IMR-90 (cell line): ENCODE data around the gene NET1. TPM values are rescaled to one million over a fixed set of nuclear protein-coding genes. Genes with fewer than 3 reads are reported as not detected.

Experiments used
- ATAC-seq: fragments of 200-7000 bp; cut with Tn5 transposase; 2 replicates; pipeline ENCODE4 v1.9.1; 2020; ENCODE audit warnings: low read depth, mild to moderate bottlenecking, moderate library complexity
- BruUV-seq: library from RNA; stranded (reverse); fragments of 400-500 nt; replicated peaks from 2 replicates; lab custom pipeline; 2021; lab: Mats Ljungman, UMichigan
- CTCF ChIA-PET: fragments of 300-600 bp; formaldehyde crosslinking; extraction: SDS; loops from one replicate; lab custom pipeline; 2021; ENCODE audit warnings: antibody characterized with exemption; lab: Yijun Ruan, JAX
- POLR2A ChIA-PET: fragments of 300-600 bp; sonication (Branson Sonifier 250); formaldehyde crosslinking; loops from one replicate; lab custom pipeline; 2022; ENCODE audit warnings: antibody characterized with exemption; ENCODE audit not compliant: unreplicated experiment; lab: Charles Lee
- DNase-seq: peaks from one replicate; pipeline ENCODE4 v3.0.0; 2013
- H2AFZ ChIP-seq: replicated peaks from 2 replicates; pipeline ENCODE3; 2013; ENCODE audit warnings: low read length, mild to moderate bottlenecking; ENCODE audit not compliant: poor library complexity
- H2AK5ac ChIP-seq: 2 replicates; pipeline ENCODE4 v1.6.1; 2013; ENCODE audit warnings: low read depth, low read length, inconsistent platforms
- H2AK9ac ChIP-seq: replicated peaks from 2 replicates; pipeline ENCODE3; 2013; ENCODE audit warnings: mild to moderate bottlenecking, low read depth, low read length, moderate library complexity; ENCODE audit not compliant: poor library complexity
- H2BK120ac ChIP-seq: 2 replicates; pipeline ENCODE4 v1.6.1; 2013; ENCODE audit warnings: low read depth, low read length, inconsistent platforms
- H2BK15ac ChIP-seq: 3 replicates; pipeline ENCODE4 v1.6.1; 2013; ENCODE audit warnings: low read depth, low read length, inconsistent platforms
- H2BK20ac ChIP-seq: 2 replicates; pipeline ENCODE4 v1.6.1; 2013; ENCODE audit warnings: low read depth, mild to moderate bottlenecking, inconsistent platforms, low read length, moderate library complexity
- H2BK5ac ChIP-seq: 2 replicates; pipeline ENCODE4 v1.6.1; 2013; ENCODE audit warnings: mild to moderate bottlenecking, low read depth, low read length, inconsistent platforms; ENCODE audit not compliant: poor library complexity, severe bottlenecking
- H3K14ac ChIP-seq: replicated peaks from 2 replicates; pipeline ENCODE4 v1.6.1; 2013; ENCODE audit warnings: low read depth, low read length, inconsistent platforms
- H3K18ac ChIP-seq: 2 replicates; pipeline ENCODE4 v1.6.1; 2013; ENCODE audit warnings: low read depth, low read length, control low read depth
- H3K23ac ChIP-seq: 2 replicates; pipeline ENCODE4 v1.6.1; 2013; ENCODE audit warnings: low read depth, low read length, inconsistent platforms
- H3K27ac ChIP-seq: 2 replicates; pipeline ENCODE4 v1.5.1; 2013; ENCODE audit warnings: mild to moderate bottlenecking, control low read depth, low read length; ENCODE audit not compliant: insufficient read depth
- H3K27me3 ChIP-seq: 2 replicates; pipeline ENCODE4 v1.6.1; 2013; ENCODE audit warnings: low read length; ENCODE audit not compliant: control insufficient read depth, insufficient read depth
- H3K36me3 ChIP-seq: 2 replicates; pipeline ENCODE4 v1.6.1; 2013; ENCODE audit warnings: low read length, mixed read lengths; ENCODE audit not compliant: control insufficient read depth, insufficient read depth
- H3K4ac ChIP-seq: 2 replicates; pipeline ENCODE4 v1.6.1; 2013; ENCODE audit warnings: low read depth, low read length, inconsistent platforms
- H3K4me1 ChIP-seq: 2 replicates; pipeline ENCODE4 v1.6.1; 2013; ENCODE audit warnings: low read length, mixed read lengths; ENCODE audit not compliant: control insufficient read depth, insufficient read depth
- H3K4me2 ChIP-seq: 2 replicates; pipeline ENCODE4 v1.6.1; 2013; ENCODE audit warnings: low read depth, mild to moderate bottlenecking, control low read depth, low read length, moderate library complexity
- H3K4me3 ChIP-seq: 2 replicates; pipeline ENCODE4 v1.5.1; 2013; ENCODE audit warnings: low read depth, mild to moderate bottlenecking, control low read depth, low read length, moderate library complexity; ENCODE audit not compliant: insufficient read depth
- H3K56ac ChIP-seq: 2 replicates; pipeline ENCODE4 v1.6.1; 2013; ENCODE audit warnings: low read length, inconsistent platforms; ENCODE audit not compliant: insufficient read depth; ENCODE audit errors: extremely low read depth
- H3K79me1 ChIP-seq, 2 experiments: 2 replicates each; pipeline ENCODE4 v1.6.1; 2013; ENCODE audit warnings: low read length in 2 of 2, inconsistent platforms in 1 of 2, low read depth in 1 of 2
- H3K9ac ChIP-seq: 2 replicates; pipeline ENCODE4 v1.6.1; 2013; ENCODE audit warnings: low read depth, low read length, control low read depth
- H3K9me1 ChIP-seq: 2 replicates; pipeline ENCODE4 v1.6.1; 2013; ENCODE audit warnings: low read length, inconsistent platforms; ENCODE audit not compliant: insufficient read depth
- H3K9me3 ChIP-seq: 2 replicates; pipeline ENCODE4 v1.6.1; 2013; ENCODE audit warnings: low read length; ENCODE audit not compliant: control insufficient read depth, insufficient read depth
- H4K20me1 ChIP-seq: 2 replicates; pipeline ENCODE4 v1.6.1; 2013; ENCODE audit warnings: low read length, inconsistent platforms; ENCODE audit not compliant: insufficient read depth
- H4K5ac ChIP-seq: 2 replicates; pipeline ENCODE4 v1.6.1; 2013; ENCODE audit warnings: mild to moderate bottlenecking, low read depth, low read length, control low read depth
- H4K8ac ChIP-seq, 2 experiments: 2 replicates each; pipeline ENCODE4 v1.6.1; 2013; ENCODE audit warnings: low read depth in 2 of 2, low read length in 2 of 2, control low read depth in 1 of 2, inconsistent platforms in 1 of 2
- H4K91ac ChIP-seq: 2 replicates; pipeline ENCODE4 v1.6.1; 2013; ENCODE audit warnings: low read depth, low read length, inconsistent platforms; ENCODE audit not compliant: insufficient read depth
- CEBPB ChIP-seq: IDR thresholded peaks from 2 replicates; pipeline ENCODE4 v1.6.1; 2012; ENCODE audit warnings: low read depth, low read length, improper control_type of control experiment
- CHD1 ChIP-seq: IDR thresholded peaks from 2 replicates; pipeline ENCODE4 v1.6.1; 2012; ENCODE audit warnings: low read depth, low read length, improper control_type of control experiment
- FOS ChIP-seq: fragments of 150-350 bp; IDR thresholded peaks from 2 replicates; pipeline ENCODE4 v1.6.1; 2016; ENCODE audit warnings: low read depth, low read length
- MAFK ChIP-seq: IDR thresholded peaks from 2 replicates; pipeline ENCODE4 v1.6.1; 2012; ENCODE audit warnings: low read depth, low read length, improper control_type of control experiment
- MAZ ChIP-seq: IDR thresholded peaks from 2 replicates; pipeline ENCODE4 v1.6.1; 2012; ENCODE audit warnings: low read depth, mild to moderate bottlenecking, low read length, improper control_type of control experiment, moderate library complexity, borderline replicate concordance
- MXI1 ChIP-seq: IDR thresholded peaks from 2 replicates; pipeline ENCODE4 v1.6.1; 2012; ENCODE audit warnings: low read depth, mild to moderate bottlenecking, low read length, moderate library complexity, borderline replicate concordance
- POLR2A ChIP-seq: IDR thresholded peaks from 2 replicates; pipeline ENCODE4 v1.6.1; 2012; ENCODE audit warnings: mild to moderate bottlenecking, low read depth, low read length
- RAD21 ChIP-seq: IDR thresholded peaks from 2 replicates; pipeline ENCODE4 v1.6.1; 2012; ENCODE audit warnings: low read length, improper control_type of control experiment
- RCOR1 ChIP-seq: IDR thresholded peaks from 2 replicates; pipeline ENCODE4 v1.6.1; 2012; ENCODE audit warnings: mild to moderate bottlenecking, low read length, improper control_type of control experiment; ENCODE audit not compliant: insufficient replicate concordance
- SMC3 ChIP-seq: fragments of 150-350 bp; IDR thresholded peaks from 2 replicates; pipeline ENCODE4 v1.6.1; 2016; ENCODE audit warnings: low read depth, mild to moderate bottlenecking, antibody characterized with exemption, low read length, moderate library complexity
- WGBS, 2 experiments: methylation state at CpG; one replicate each; pipeline versions ENCODE4 v1.1.5 to v1.1.7; 2013; ENCODE audit warnings: missing lambda C conversion rate in 2 of 2; ENCODE audit not compliant: insufficient read length in 1 of 2; ENCODE audit errors: extremely low coverage in 2 of 2; 5-methylcytosine and 5-hydroxymethylcytosine counted together
- dilution Hi-C: fragments of 300-500 bp; cut with HindIII; formaldehyde crosslinking; loops from one replicate; pipeline ENCODE4 v1.14.3; 2018; ENCODE audit warnings: low sequenced_read_pairs; ENCODE audit not compliant: unreplicated experiment
- in situ Hi-C: fragments of 300-500 bp; cut with MboI; formaldehyde crosslinking; loops from 3 replicates; pipeline ENCODE4 v1.14.3; 2019; ENCODE audit warnings: low sequenced_read_pairs, inconsistent platforms, mixed read lengths
- intact Hi-C: fragments of 100-400 bp; cut with micrococcal nuclease; formaldehyde crosslinking; loops from 2 replicates; pipeline ENCODE4 v1.10.0; 2022
- polyA plus RNA-seq, 3 experiments: library from polyadenylated mRNA; depleted of rRNA; stranded (reverse); fragments of >200 nt; gene quantifications; 2 replicates each; pipeline ENCODE4 v1.2.3, GENCODE V29; 2012; ENCODE audit warnings: low replicate concordance in 1 of 3
- total RNA-seq: library from RNA; depleted of rRNA; stranded (reverse); fragments of >200 nt; gene quantifications from 2 replicates; pipeline ENCODE4 v1.2.3, GENCODE V29; 2012
- TF ChIP-seq, protein P1 (sequence below): fragments of 150-350 bp; IDR thresholded peaks from 2 replicates; pipeline ENCODE4 v1.6.1; 2017; ENCODE audit warnings: mild to moderate bottlenecking, antibody characterized with exemption, low read length, low read depth
- TF ChIP-seq, protein P2 (sequence below): fragments of 150-350 bp; IDR thresholded peaks from 2 replicates; pipeline ENCODE4 v1.6.1; 2016; ENCODE audit warnings: low read depth, mild to moderate bottlenecking, low read length, moderate library complexity, borderline replicate concordance

Gene NET1
- total and polyA plus RNA-seq, 2 of the 4 experiments (the other 2 are of a cell fraction): 20.0 to 54.7 TPM

DNA sequence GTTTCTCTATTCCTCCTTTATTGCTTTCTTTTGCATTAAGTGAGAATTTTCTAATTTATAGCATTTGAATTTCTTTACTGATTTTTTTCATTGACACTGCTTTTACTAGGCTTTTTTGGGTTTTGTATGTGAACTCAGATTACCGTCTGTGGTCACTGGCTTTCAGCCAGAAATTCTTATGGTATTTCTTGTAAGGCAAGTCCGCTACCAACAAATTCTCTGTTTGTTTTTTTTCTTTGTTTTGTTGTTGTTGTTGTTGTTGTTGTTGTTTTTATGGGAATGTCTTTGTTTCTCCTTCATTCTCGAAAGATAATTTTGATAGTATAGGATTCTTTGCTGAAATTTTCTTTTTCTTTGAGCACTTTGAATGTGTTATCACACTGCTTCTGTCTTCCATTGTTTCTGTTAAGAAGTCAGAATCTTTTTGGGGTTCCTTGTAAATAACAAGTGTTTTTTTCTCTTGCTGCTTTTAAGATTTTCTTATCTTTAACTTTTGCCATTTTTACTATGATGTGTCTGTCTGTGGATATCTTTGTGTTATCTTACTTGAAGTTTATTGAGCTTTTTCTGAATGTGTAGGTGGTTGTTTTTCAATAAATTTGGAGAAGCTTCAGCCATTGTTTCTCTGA is 7.2 kb downstream of the NET1 start:
- TF ChIP-seq MAZ: no peak
- no peak for TF ChIP-seq FOS
- no peak for TF ChIP-seq MAFK
- TF ChIP-seq, protein P1, sequence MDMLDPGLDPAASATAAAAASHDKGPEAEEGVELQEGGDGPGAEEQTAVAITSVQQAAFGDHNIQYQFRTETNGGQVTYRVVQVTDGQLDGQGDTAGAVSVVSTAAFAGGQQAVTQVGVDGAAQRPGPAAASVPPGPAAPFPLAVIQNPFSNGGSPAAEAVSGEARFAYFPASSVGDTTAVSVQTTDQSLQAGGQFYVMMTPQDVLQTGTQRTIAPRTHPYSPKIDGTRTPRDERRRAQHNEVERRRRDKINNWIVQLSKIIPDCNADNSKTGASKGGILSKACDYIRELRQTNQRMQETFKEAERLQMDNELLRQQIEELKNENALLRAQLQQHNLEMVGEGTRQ: no peak
- no peak for TF ChIP-seq CEBPB
- TF ChIP-seq MXI1: no peak
- TF ChIP-seq, protein P2, sequence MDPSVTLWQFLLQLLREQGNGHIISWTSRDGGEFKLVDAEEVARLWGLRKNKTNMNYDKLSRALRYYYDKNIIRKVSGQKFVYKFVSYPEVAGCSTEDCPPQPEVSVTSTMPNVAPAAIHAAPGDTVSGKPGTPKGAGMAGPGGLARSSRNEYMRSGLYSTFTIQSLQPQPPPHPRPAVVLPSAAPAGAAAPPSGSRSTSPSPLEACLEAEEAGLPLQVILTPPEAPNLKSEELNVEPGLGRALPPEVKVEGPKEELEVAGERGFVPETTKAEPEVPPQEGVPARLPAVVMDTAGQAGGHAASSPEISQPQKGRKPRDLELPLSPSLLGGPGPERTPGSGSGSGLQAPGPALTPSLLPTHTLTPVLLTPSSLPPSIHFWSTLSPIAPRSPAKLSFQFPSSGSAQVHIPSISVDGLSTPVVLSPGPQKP: no peak
- no peak for TF ChIP-seq RAD21
- no peak for TF ChIP-seq SMC3
- no peak for TF ChIP-seq RCOR1
- no peak for TF ChIP-seq POLR2A
- TF ChIP-seq CHD1: no peak
- intact Hi-C loops: no loop called here

More for the DNA sequence above, 7.2 kb downstream of the NET1 start:
- Histone ChIP-seq H2BK120ac (no peak overlapping the region), H3K9ac (no peak overlapping the region), H3K56ac (no peak overlapping the region), H3K36me3 (no peaks in the 10 kb centered on the region), H3K27me3 (no peaks in the 10 kb centered on the region), H3K4me3 (no peak overlapping the region), H2AFZ (no peak overlapping the region), H4K20me1 (no peaks in the 10 kb centered on the region), H3K14ac (no peak overlapping the region), H3K4ac (no peak overlapping the region), H4K5ac (no peak overlapping the region), H3K4me1 (no peaks in the 10 kb centered on the region), H4K8ac (no peak overlapping the region), H3K18ac (no peak overlapping the region), H2BK5ac (no peak overlapping the region), H2BK15ac (no peak overlapping the region), H3K9me3 (no peaks in the 10 kb centered on the region), H4K91ac (no peak overlapping the region), H2AK5ac (no peak overlapping the region), H3K4me2 (no peak overlapping the region), H2BK20ac (no peak overlapping the region), H3K27ac (no peak overlapping the region), H3K79me1 (peaks cover 20 to 21% of the 10 kb centered on the region in 2 experiments; a peak in 3 of 4 replicates), H2AK9ac (no peak overlapping the region), H3K9me1 (no peaks in the 10 kb centered on the region), H3K23ac (no peak overlapping the region)
- no peak for ATAC-seq
- 100% methylated on average over 1 of the region's 3 CpGs; no CpG with 5 or more reads in 1 of the 2 experiments for WGBS, 2 experiments
- CTCF ChIA-PET: no interaction called here
- dilution Hi-C loops (no loop called here), in situ Hi-C loops (no loop called here)
- no peak for DNase-seq
- POLR2A ChIA-PET: no interaction called here
- BruUV-seq: no TSS peak
